ENCODE data around the gene PMPCB. TPM values are rescaled to one million over a fixed set of nuclear protein-coding genes. Genes with fewer than 3 reads are reported as not detected.

PMPCB gene
- polyA plus RNA-seq, 1 donor from 2014 or later: 130 TPM

DNA sequence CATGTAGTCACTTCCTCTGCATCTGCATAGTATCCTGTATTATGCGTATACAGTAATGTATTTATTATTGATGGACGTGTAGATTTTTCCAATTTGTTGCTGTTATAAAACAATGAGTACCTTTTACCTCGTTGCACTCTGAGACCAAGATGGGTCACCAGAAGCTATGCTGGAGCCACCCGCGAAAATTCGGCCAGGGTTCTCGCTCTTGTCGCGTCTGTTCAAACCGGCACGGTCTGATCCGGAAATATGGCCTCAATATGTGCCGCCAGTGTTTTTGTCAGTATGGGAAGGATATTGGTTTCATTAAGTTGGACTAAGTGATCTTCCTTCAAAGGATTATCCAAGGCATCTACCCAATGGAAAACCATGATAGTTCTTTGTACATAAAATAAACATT, 51.2 kb downstream of the PMPCB start:
- H3K79me2 ChIP-seq (replicated peaks; ENCODE audit: insufficient read depth, low read length): peaks cover 77% of the 10 kb centered on the region
- H4K20me1 ChIP-seq (ENCODE audit: insufficient read depth): no peaks in the 10 kb centered on the region
- H3K9me2 ChIP-seq (ENCODE audit: insufficient read depth, low read length): no peaks in the 10 kb centered on the region
- H3K4me2 ChIP-seq (ENCODE audit: low read length): peak overlapping the region; percentile 99
- H3F3A ChIP-seq (ENCODE audit: insufficient read depth, low read length, poor library complexity, severe bottlenecking): no peaks in the 10 kb centered on the region
- peak overlapping the region; percentile 89 for H3K4me3 ChIP-seq (ENCODE audit: low read length)
- H3K9ac ChIP-seq (ENCODE audit: low read length): peak overlapping the region; percentile 86
- no peaks in the 10 kb centered on the region for H3K9me3 ChIP-seq (ENCODE audit: low read length)
- H2AFZ ChIP-seq (ENCODE audit: low read depth, low read length): no peak overlapping the region
- TF ChIP-seq EZH2 (IDR thresholded peaks at IDR 0.05; ENCODE audit: borderline replicate concordance, insufficient read depth, low read length, poor library complexity, severe bottlenecking): no peak
- TF ChIP-seq EP300 (conservative IDR thresholded peaks at IDR 0.05; ENCODE audit: poor library complexity, severe bottlenecking): no peak
- TF ChIP-seq, protein P1, sequence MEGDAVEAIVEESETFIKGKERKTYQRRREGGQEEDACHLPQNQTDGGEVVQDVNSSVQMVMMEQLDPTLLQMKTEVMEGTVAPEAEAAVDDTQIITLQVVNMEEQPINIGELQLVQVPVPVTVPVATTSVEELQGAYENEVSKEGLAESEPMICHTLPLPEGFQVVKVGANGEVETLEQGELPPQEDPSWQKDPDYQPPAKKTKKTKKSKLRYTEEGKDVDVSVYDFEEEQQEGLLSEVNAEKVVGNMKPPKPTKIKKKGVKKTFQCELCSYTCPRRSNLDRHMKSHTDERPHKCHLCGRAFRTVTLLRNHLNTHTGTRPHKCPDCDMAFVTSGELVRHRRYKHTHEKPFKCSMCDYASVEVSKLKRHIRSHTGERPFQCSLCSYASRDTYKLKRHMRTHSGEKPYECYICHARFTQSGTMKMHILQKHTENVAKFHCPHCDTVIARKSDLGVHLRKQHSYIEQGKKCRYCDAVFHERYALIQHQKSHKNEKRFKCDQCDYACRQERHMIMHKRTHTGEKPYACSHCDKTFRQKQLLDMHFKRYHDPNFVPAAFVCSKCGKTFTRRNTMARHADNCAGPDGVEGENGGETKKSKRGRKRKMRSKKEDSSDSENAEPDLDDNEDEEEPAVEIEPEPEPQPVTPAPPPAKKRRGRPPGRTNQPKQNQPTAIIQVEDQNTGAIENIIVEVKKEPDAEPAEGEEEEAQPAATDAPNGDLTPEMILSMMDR (IDR thresholded peaks at IDR 0.05; ENCODE audit: poor library complexity, severe bottlenecking): no peak
- no peak for TF ChIP-seq SMC3 (conservative IDR thresholded peaks at IDR 0.05; ENCODE audit: poor library complexity)
- no peak for TF ChIP-seq TAF1 (IDR thresholded peaks at IDR 0.05; ENCODE audit: low read depth)
- TF ChIP-seq POLR2AphosphoS5 (IDR thresholded peaks at IDR 0.05): no peak
- TF ChIP-seq MXI1 (conservative IDR thresholded peaks at IDR 0.05; ENCODE audit: poor library complexity, severe bottlenecking): no peak
- TF ChIP-seq RAD21 (conservative IDR thresholded peaks at IDR 0.05): no peak
- no peak for TF ChIP-seq REST (IDR thresholded peaks at IDR 0.05; ENCODE audit: borderline replicate concordance)
- H3K27me3 ChIP-seq (ENCODE audit: insufficient read depth, low read depth, low read length): no peaks in the 10 kb centered on the region
- H3K27ac ChIP-seq (ENCODE audit: low read length): no peak overlapping the region
- H3K36me3 ChIP-seq (ENCODE audit: insufficient read depth, low read length): no peaks in the 10 kb centered on the region

DNA sequence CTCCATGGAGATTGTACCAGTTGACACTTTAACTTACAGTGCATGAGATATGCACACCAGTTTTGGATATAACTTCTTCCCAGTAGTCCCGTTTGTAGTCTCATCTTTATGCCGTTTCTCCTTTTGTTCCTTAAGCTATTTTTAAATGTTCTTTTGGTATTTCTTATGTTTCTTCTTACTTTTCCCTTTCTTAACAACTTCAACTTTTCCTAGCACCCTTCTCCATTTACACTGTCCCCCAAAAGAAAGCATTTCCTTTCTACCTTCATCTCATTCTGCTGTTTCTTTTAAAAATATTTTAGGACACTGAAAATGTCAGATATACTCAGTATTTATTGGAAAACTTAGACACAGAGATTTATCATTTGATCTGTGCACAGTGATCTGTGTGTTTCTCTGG, 51.7 kb downstream of the PMPCB start:
- no peaks in the 10 kb centered on the region for H3K9me3 ChIP-seq (ENCODE audit: low read length)
- no peaks in the 10 kb centered on the region for H3K9me2 ChIP-seq (ENCODE audit: insufficient read depth, low read length)
- H3K27ac ChIP-seq (ENCODE audit: low read length): no peak overlapping the region
- no peaks in the 10 kb centered on the region for H3K27me3 ChIP-seq (ENCODE audit: insufficient read depth, low read depth, low read length)
- TF ChIP-seq POLR2AphosphoS5 (IDR thresholded peaks at IDR 0.05) (no peak), REST (IDR thresholded peaks at IDR 0.05; ENCODE audit: borderline replicate concordance) (no peak), SMC3 (conservative IDR thresholded peaks at IDR 0.05; ENCODE audit: poor library complexity) (no peak), EP300 (conservative IDR thresholded peaks at IDR 0.05; ENCODE audit: poor library complexity, severe bottlenecking) (no peak), EZH2 (IDR thresholded peaks at IDR 0.05; ENCODE audit: borderline replicate concordance, insufficient read depth, low read length, poor library complexity, severe bottlenecking) (no peak), RAD21 (conservative IDR thresholded peaks at IDR 0.05) (no peak), MXI1 (conservative IDR thresholded peaks at IDR 0.05; ENCODE audit: poor library complexity, severe bottlenecking) (no peak), TAF1 (IDR thresholded peaks at IDR 0.05; ENCODE audit: low read depth) (no peak)
- TF ChIP-seq, protein P1 (IDR thresholded peaks at IDR 0.05; ENCODE audit: poor library complexity, severe bottlenecking): no peak
- no peaks in the 10 kb centered on the region for H3K36me3 ChIP-seq (ENCODE audit: insufficient read depth, low read length)
- no peaks in the 10 kb centered on the region for H3F3A ChIP-seq (ENCODE audit: insufficient read depth, low read length, poor library complexity, severe bottlenecking)
- no peaks in the 10 kb centered on the region for H4K20me1 ChIP-seq (ENCODE audit: insufficient read depth)
- peak overlapping the region; percentile 99 for H3K4me2 ChIP-seq (ENCODE audit: low read length)
- peaks cover 76% of the 10 kb centered on the region for H3K79me2 ChIP-seq (replicated peaks; ENCODE audit: insufficient read depth, low read length)
- no peak overlapping the region for H2AFZ ChIP-seq (ENCODE audit: low read depth, low read length)
- no peak overlapping the region for H3K9ac ChIP-seq (ENCODE audit: low read length)
- peak overlapping the region; percentile 89 for H3K4me3 ChIP-seq (ENCODE audit: low read length)
